ENCODE data around the gene CUBN. TPM values are rescaled to one million over a fixed set of nuclear protein-coding genes. Genes with fewer than 3 reads are reported as not detected.

Gene CUBN
- polyA plus RNA-seq, 1 experiment, result 0.76 TPM

- CTCF ChIA-PET, result interaction anchor here (1.2 to 2.5 kb wide), 3 partner anchors 13 to 403 kb away, joined by 3 to 9 read pairs (median 4); no protein-coding TSS in a partner anchor
- POLR2A ChIA-PET, result interaction anchor here (1.1 kb wide), 1 partner anchor 14 kb away, joined by 3 read pairs; no protein-coding TSS in a partner anchor
- H3K27ac ChIP-seq (ENCODE audit: low read depth, low read length), result no peak overlapping the region
- H3K4me3 ChIP-seq (ENCODE audit: low read depth, low read length), result no peak overlapping the region
- no peaks in the 10 kb centered on the region for H3K9me3 ChIP-seq (ENCODE audit: control insufficient read depth, insufficient read depth, low read length)
- no peaks in the 10 kb centered on the region for H3K27me3 ChIP-seq (ENCODE audit: control insufficient read depth, insufficient read depth, low read length)
- no peak for DNase-seq (ENCODE audit: low read depth, low spot score)
- no peak for TF ChIP-seq CTCF (IDR thresholded peaks at IDR 0.05; ENCODE audit: low read depth, low read length)
Measured at GRCh38 chr10:16856567-16856966, 273.0 kb downstream of the CUBN start.

GRCh38 chr10:16856092-16856491 is 273.5 kb downstream of the CUBN start:
- Histone ChIP-seq H3K27me3 (ENCODE audit: control insufficient read depth, insufficient read depth, low read length) (no peaks in the 10 kb centered on the region), H3K27ac (ENCODE audit: low read depth, low read length) (no peak overlapping the region), H3K9me3 (ENCODE audit: control insufficient read depth, insufficient read depth, low read length) (no peaks in the 10 kb centered on the region), H3K4me3 (ENCODE audit: low read depth, low read length) (no peak overlapping the region)
- CTCF ChIA-PET, result interaction anchor here (1.2 to 2.5 kb wide), 4 partner anchors 8 to 403 kb away, joined by 3 to 9 read pairs (median 4); no protein-coding TSS in a partner anchor
- POLR2A ChIA-PET, result interaction anchor here (1.1 kb wide), 1 partner anchor 14 kb away, joined by 3 read pairs; no protein-coding TSS in a partner anchor
- TF ChIP-seq CTCF (IDR thresholded peaks at IDR 0.05; ENCODE audit: low read depth, low read length), result no peak
- DNase-seq (ENCODE audit: low read depth, low spot score), result no peak

- DNase-seq (ENCODE audit: low read depth, low spot score), result no peak
- H3K9me3 ChIP-seq (ENCODE audit: control insufficient read depth, insufficient read depth, low read length), result no peaks in the 10 kb centered on the region
- no peak overlapping the region for H3K4me3 ChIP-seq (ENCODE audit: low read depth, low read length)
- H3K27ac ChIP-seq (ENCODE audit: low read depth, low read length), result no peak overlapping the region
- ChIA-PET POLR2A (no interaction called here), CTCF (interaction anchor here (0.6 kb wide), 1 partner anchor 1347 kb away, joined by 4 read pairs; no protein-coding TSS in a partner anchor)
- TF ChIP-seq CTCF (IDR thresholded peaks at IDR 0.05; ENCODE audit: low read depth, low read length), result no peak
- no peaks in the 10 kb centered on the region for H3K27me3 ChIP-seq (ENCODE audit: control insufficient read depth, insufficient read depth, low read length)
Measured at GRCh38 chr10:16854623-16855022, 275.0 kb downstream of the CUBN start.

GRCh38 chr10:16853809-16854208 is 275.8 kb downstream of the CUBN start:
- CTCF ChIA-PET, result interaction anchor here (0.6 to 1.9 kb wide), 10 partner anchors 10 to 405 kb away, joined by 3 to 16 read pairs (median 5); no protein-coding TSS in a partner anchor
- no peaks in the 10 kb centered on the region for H3K9me3 ChIP-seq (ENCODE audit: control insufficient read depth, insufficient read depth, low read length)
- no peak for TF ChIP-seq CTCF (IDR thresholded peaks at IDR 0.05; ENCODE audit: low read depth, low read length)
- H3K27me3 ChIP-seq (ENCODE audit: control insufficient read depth, insufficient read depth, low read length), result no peaks in the 10 kb centered on the region
- no peak overlapping the region for H3K4me3 ChIP-seq (ENCODE audit: low read depth, low read length)
- DNase-seq (ENCODE audit: low read depth, low spot score), result no peak
- POLR2A ChIA-PET, result no interaction called here
- no peak overlapping the region for H3K27ac ChIP-seq (ENCODE audit: low read depth, low read length)

- Histone ChIP-seq H3K27ac (ENCODE audit: low read depth, low read length) (no peak overlapping the region), H3K27me3 (ENCODE audit: control insufficient read depth, insufficient read depth, low read length) (no peaks in the 10 kb centered on the region), H3K9me3 (ENCODE audit: control insufficient read depth, insufficient read depth, low read length) (no peaks in the 10 kb centered on the region), H3K4me3 (ENCODE audit: low read depth, low read length) (no peak overlapping the region)
- peak; percentile 68 for TF ChIP-seq CTCF (IDR thresholded peaks at IDR 0.05; ENCODE audit: low read depth, low read length)
- ChIA-PET CTCF (interaction anchor here (0.6 to 1.9 kb wide), 23 partner anchors 9 to 405 kb away, joined by 3 to 16 read pairs (median 3); partner anchors contain the start of genes TRDMT1 and VIM), POLR2A (no interaction called here)
- no peak for DNase-seq (ENCODE audit: low read depth, low spot score)
Measured at GRCh38 chr10:16853201-16853600, 276.4 kb downstream of the CUBN start.
